Spinal cord (tissue), 10 donors: Measurements from ENCODE around the gene HTATIP2. TPM values are rescaled to one million over a fixed set of nuclear protein-coding genes. Genes with fewer than 3 reads are reported as not detected.

ENCODE experiments used
- DNase-seq, 6 donors: peaks; one replicate each; pipeline versions ENCODE4 v3.0.0 to v3.0.0-alpha.2; 2013 to 2015; ENCODE audit warnings: low spot score in 6 of 6, low read depth in 4 of 6
- H3K27ac ChIP-seq: one replicate; pipeline ENCODE4 v1.5.1; 2013; ENCODE audit warnings: low read depth, low read length, control low read depth
- H3K27me3 ChIP-seq: one replicate; pipeline ENCODE4 v1.6.1; 2013; ENCODE audit warnings: low read length; ENCODE audit not compliant: control insufficient read depth, insufficient read depth
- H3K36me3 ChIP-seq: one replicate; pipeline ENCODE4 v1.6.1; 2013; ENCODE audit warnings: low read length; ENCODE audit not compliant: control insufficient read depth, insufficient read depth
- H3K4me1 ChIP-seq: one replicate; pipeline ENCODE4 v1.6.1; 2013; ENCODE audit warnings: low read length; ENCODE audit not compliant: control insufficient read depth, insufficient read depth
- H3K4me3 ChIP-seq: one replicate; pipeline ENCODE4 v1.5.1; 2013; ENCODE audit warnings: low read depth, low read length, control low read depth
- H3K9me3 ChIP-seq: one replicate; pipeline ENCODE4 v1.6.1; 2013; ENCODE audit warnings: low read length; ENCODE audit not compliant: control insufficient read depth, insufficient read depth
- WGBS: methylation state at CpG from one replicate; pipeline ENCODE4 v1.1.5; 2013; ENCODE audit warnings: missing lambda C conversion rate; ENCODE audit not compliant: insufficient coverage; 5-methylcytosine and 5-hydroxymethylcytosine counted together
- polyA plus RNA-seq, 2 donors: library from polyadenylated mRNA; unstranded; fragments of 120-200 nt; gene quantifications; one replicate each; pipeline ENCODE4 v1.2.1, GENCODE V29; 2013; ENCODE audit not compliant: insufficient read length in 2 of 2
- total RNA-seq, 2 donors: library from RNA; depleted of rRNA in 1 of 2; stranded (reverse); fragments of 120-200 nt in 1 of 2; fragments of >200 nt in 1 of 2; gene quantifications; one replicate each; pipeline versions ENCODE4 v1.2.3 to v1.2.4, GENCODE V29; 2013 to 2014
- donor health status: healthy.

The HTATIP2 gene
- total and polyA plus RNA-seq, 4 donors, result 3.0 to 10.4 (median 9.8) TPM

DNA sequence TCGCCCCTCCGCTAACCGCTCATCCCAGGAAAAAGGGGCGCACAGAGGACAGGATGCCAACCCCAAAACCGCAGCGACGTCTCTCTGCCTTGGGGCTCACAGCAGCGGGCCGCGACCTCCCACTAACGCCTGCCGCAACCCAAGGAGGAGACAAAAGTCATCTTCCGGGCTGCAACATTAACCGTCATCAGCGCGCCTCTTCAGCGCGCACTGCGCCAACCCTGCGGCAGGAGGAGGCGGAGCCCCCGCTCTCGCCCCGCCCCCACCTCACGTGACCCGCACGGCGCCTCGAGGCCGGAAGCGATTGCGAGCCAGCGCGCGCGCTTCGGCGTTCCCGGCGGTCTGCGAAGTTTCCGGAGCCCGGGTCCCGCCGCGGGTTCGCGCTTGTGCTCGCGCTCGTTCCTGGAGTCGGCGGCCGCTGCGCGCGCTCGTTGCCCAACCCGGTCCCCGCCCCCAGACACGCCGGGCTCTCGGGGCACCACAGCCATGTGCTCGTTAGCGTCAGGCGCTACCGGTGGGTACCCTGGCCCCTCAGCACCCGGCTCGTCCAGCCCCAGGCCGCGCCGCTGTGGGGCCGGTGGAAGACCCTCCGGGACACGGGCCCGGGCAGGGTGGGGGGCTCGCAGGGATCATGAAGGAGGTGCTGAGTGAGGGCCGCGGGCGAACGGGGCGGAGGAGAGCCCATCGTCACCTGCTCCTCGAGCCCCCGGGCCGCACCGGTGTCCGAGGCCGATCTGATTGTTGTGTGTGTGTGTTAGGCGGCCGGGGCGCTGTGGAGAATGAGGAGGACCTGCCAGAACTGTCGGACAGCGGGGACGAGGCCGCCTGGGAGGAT, 24.0 kb downstream of the HTATIP2 start, which contains the start of gene PRMT3:
Gene PRMT3, plus strand, starts transcription at position 456 of the 835 bp plus-strand sequence. Its CDS starts 31 bp downstream, at position 487.
- H3K4me3 ChIP-seq, result peak within 1 kb of the TSS; percentile 94
- peak within 1 kb of the TSS; percentile 94 for H3K27ac ChIP-seq
- no peaks in the 10 kb centered on the region for H3K9me3 ChIP-seq
- H3K36me3 ChIP-seq, result no peaks in the 10 kb centered on the region
- H3K4me1 ChIP-seq, result peaks cover 13% of the 10 kb centered on the region
- under 1% methylated on average over 96 of the region's 96 CpGs for WGBS
- H3K27me3 ChIP-seq, result no peaks in the 10 kb centered on the region
- peak; percentile 90 to 99 (median 93) for DNase-seq

GRCh38 chr11:20388096-20389055, 24.9 kb downstream of the HTATIP2 start:
- Histone ChIP-seq H3K27ac (peak overlapping the region; percentile 87), H3K9me3 (no peaks in the 10 kb centered on the region), H3K4me3 (peak overlapping the region; percentile 94), H3K36me3 (no peaks in the 10 kb centered on the region), H3K27me3 (no peaks in the 10 kb centered on the region), H3K4me1 (peaks cover 13% of the 10 kb centered on the region)
- WGBS, result 1% methylated on average over 17 of the region's 25 CpGs
- DNase-seq, result peak in 3 of 6 donors; percentile 13 to 58 (median 47)

- DNase-seq, result peak in 3 of 6 donors; percentile 47 to 93 (median 67)
- Histone ChIP-seq H3K4me1 (no peaks in the 10 kb centered on the region), H3K4me3 (no peak overlapping the region), H3K27me3 (no peaks in the 10 kb centered on the region), H3K27ac (no peak overlapping the region), H3K9me3 (no peaks in the 10 kb centered on the region), H3K36me3 (peaks cover 4% of the 10 kb centered on the region)
- WGBS, result 85% methylated on average over 2 of the region's 3 CpGs
Measured at GRCh38 chr11:20397281-20397680, 33.8 kb downstream of the HTATIP2 start.

DNA sequence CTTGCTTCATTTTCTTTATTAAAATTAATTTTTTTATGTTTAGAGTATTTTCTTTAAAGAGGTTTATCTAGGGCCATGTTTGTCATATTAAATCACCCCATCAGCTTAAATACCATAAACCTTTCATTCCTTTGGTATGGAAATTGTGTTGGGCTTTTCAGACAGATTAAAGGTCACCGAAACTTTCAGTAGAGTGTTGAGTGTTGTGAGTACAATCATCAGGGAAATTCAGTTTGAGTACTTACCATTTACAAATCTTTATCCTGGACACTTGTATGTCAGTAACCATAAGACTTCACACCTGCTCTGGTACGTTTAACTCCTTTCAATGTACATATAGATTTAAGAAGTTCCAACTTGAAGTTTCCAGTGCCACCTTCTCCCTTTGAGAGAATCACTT, 36.0 kb downstream of the HTATIP2 start:
- no peak for DNase-seq
- peaks cover 7% of the 10 kb centered on the region for H3K36me3 ChIP-seq
- H3K27ac ChIP-seq, result no peak overlapping the region
- WGBS, result no CpG with 5 or more reads among the region's 2 CpGs
- H3K4me3 ChIP-seq, result no peak overlapping the region
- H3K27me3 ChIP-seq, result no peaks in the 10 kb centered on the region
- H3K9me3 ChIP-seq, result no peaks in the 10 kb centered on the region
- H3K4me1 ChIP-seq, result no peaks in the 10 kb centered on the region

GRCh38 chr11:20403059-20403458, 39.5 kb downstream of the HTATIP2 start:
- H3K4me3 ChIP-seq, result no peak overlapping the region
- H3K36me3 ChIP-seq, result peaks cover 7% of the 10 kb centered on the region
- H3K4me1 ChIP-seq, result no peaks in the 10 kb centered on the region
- no peak for DNase-seq
- H3K27me3 ChIP-seq, result no peaks in the 10 kb centered on the region
- no peaks in the 10 kb centered on the region for H3K9me3 ChIP-seq
- WGBS, result no CpG with 5 or more reads among the region's 1 CpG
- H3K27ac ChIP-seq, result no peak overlapping the region

DNA sequence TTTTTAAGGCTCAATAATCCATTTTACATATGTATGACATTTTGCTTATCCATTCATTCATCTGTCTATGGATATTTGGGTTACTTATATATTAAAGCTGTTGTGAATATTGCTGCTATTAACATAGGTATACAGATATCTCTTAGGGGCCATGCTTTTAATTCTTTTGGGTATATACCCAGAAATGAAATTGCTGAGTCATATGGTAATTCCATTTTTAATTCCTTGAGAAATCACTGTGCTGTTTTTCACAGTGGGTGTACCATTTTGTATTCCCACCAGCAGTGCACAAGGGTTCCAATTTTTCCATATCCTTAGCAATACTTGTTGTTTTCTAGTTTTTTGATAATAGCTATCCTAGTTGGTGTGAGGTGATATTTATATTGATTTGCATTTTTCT, 43.0 kb downstream of the HTATIP2 start:
- Histone ChIP-seq H3K27me3 (no peaks in the 10 kb centered on the region), H3K4me3 (no peak overlapping the region), H3K4me1 (no peaks in the 10 kb centered on the region), H3K27ac (no peak overlapping the region), H3K36me3 (peaks cover 3% of the 10 kb centered on the region), H3K9me3 (no peaks in the 10 kb centered on the region)
- DNase-seq, result no peak

DNA sequence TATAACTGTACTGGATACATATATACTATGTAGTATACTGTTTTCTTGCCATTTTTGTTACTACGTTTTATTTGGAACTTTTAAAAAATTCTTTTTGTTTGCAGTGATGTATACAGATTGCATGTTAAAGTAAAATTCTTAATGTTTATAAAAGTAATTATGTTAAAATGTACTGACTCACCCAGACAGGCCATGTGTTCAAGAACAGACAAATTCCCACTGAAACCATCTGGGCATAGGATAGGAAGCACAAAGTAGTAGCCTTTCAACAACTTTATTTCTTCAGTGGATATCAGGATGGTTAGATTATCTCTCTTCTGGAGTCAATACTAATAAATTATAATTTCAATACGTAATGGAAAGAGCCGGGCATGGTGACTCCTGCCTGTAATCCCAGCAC, 43.8 kb downstream of the HTATIP2 start:
- no peak for DNase-seq
- WGBS, result no CpG with 5 or more reads among the region's 3 CpGs
- Histone ChIP-seq H3K4me3 (no peak overlapping the region), H3K9me3 (no peaks in the 10 kb centered on the region), H3K4me1 (no peaks in the 10 kb centered on the region), H3K36me3 (peaks cover 3% of the 10 kb centered on the region), H3K27ac (no peak overlapping the region), H3K27me3 (no peaks in the 10 kb centered on the region)

GRCh38 chr11:20415432-20415831, 51.9 kb downstream of the HTATIP2 start:
- Histone ChIP-seq H3K9me3 (no peaks in the 10 kb centered on the region), H3K27ac (no peak overlapping the region), H3K4me1 (no peaks in the 10 kb centered on the region), H3K4me3 (no peak overlapping the region), H3K36me3 (no peaks in the 10 kb centered on the region), H3K27me3 (no peaks in the 10 kb centered on the region)
- DNase-seq, result no peak

- no peak overlapping the region for H3K27ac ChIP-seq
- no peaks in the 10 kb centered on the region for H3K36me3 ChIP-seq
- no peaks in the 10 kb centered on the region for H3K27me3 ChIP-seq
- no peak overlapping the region for H3K4me3 ChIP-seq
- no peaks in the 10 kb centered on the region for H3K4me1 ChIP-seq
- no peak for DNase-seq
- no CpG with 5 or more reads among the region's 2 CpGs for WGBS
- no peaks in the 10 kb centered on the region for H3K9me3 ChIP-seq
Measured at GRCh38 chr11:20417771-20418170, 54.3 kb downstream of the HTATIP2 start.
